SH-SY5Y (cell line): Measurements from ENCODE around the gene HTR3B.

Source experiments
- GATA2 ChIP-seq: IDR thresholded peaks from 2 replicates; pipeline ENCODE4 v1.6.1; 2011; ENCODE audit warnings: mild to moderate bottlenecking, low read depth, low read length
- GATA3 ChIP-seq: IDR thresholded peaks from 2 replicates; pipeline ENCODE4 v1.6.1; 2011; ENCODE audit warnings: low read depth, mild to moderate bottlenecking, low read length, moderate library complexity

DNA sequence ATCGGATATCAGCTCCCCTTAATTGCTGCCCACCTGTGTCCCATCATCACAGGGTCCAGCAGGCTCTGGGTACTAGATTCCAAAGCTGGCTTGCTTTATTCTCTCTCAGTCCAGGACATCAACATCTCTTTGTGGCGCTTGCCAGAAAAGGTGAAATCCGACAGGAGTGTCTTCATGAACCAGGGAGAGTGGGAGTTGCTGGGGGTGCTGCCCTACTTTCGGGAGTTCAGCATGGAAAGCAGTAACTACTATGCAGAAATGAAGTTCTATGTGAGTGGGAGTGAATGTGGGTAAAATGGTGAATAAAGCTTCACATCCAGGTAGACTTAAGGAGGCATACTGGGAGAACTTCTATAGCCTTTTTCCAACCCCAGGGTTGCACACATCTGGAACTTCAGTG lies 81.3 kb downstream of the HTR3B start:
- no peak for TF ChIP-seq GATA2
- no peak for TF ChIP-seq GATA3
